Mononuclear cell (primary cell): ENCODE data around the gene FBXO2. TPM values are rescaled to one million over a fixed set of nuclear protein-coding genes. Genes with fewer than 3 reads are reported as not detected.

Experiments
- H3K27me3 ChIP-seq: 2 replicates; pipeline ENCODE4 v1.6.0; 2011; ENCODE audit warnings: low read length, control low read depth; ENCODE audit not compliant: insufficient read depth
- H3K4me1 ChIP-seq: 2 replicates; pipeline ENCODE4 v1.5.1; 2011; ENCODE audit warnings: mild to moderate bottlenecking, low read length, control low read depth; ENCODE audit not compliant: insufficient read depth
- H3K4me3 ChIP-seq: 2 replicates; pipeline ENCODE4 v1.5.1; 2011; ENCODE audit warnings: mild to moderate bottlenecking, low read length, moderate library complexity
- H3K9me3 ChIP-seq: 2 replicates; pipeline ENCODE4 v1.5.1; 2011; ENCODE audit warnings: low read depth, mild to moderate bottlenecking, control low read depth, low read length
- total RNA-seq: library from RNA; depleted of rRNA; stranded (reverse); fragments of >200 nt; gene quantifications from one replicate; pipeline ENCODE4 v1.2.3, GENCODE V29; 2012

FBXO2 gene
- total RNA-seq, 1 donor, result 2.6 TPM

DNA sequence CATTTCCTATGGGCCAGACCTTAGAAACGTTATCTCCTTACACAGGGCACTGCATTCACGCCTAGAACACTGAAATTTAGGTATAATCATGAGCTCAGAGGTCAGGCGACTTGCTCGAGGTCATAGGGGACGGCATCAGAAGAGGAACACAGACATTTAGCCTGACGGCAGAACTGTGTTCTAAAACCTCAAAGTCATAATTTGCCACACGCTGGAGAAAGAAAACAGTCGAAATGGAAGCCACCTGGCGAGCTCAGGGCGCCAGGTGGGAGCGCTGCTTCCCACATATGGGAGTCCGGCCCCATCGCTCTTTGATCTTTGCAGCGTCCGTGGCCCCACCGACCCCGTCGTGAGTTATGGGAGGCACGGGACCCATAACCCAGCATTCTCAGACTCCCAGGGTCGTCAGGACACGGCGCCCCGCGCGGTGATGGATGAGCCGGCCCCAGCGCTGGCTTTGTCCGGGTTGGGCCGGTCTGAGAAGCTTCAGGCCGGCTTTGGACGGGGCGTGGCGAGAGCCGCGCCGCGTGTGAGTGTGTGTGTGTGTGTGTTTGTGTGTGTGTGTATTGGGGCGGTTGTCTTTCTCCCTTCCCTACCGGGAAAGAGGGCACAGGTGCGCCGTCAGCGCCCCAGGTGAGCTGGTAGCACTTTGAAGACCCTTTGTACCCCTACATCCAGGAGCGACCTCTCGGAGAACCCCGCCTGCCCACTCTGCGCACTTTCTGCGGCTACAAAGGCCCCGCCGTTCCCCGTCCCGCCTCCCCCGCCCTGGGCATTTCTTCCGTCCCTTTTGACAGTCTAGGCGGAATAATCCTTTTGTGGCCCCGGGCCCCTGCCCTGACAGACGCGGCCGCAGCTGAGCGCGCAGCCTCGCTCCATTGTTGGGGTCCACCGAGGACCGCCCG is 36.4 kb upstream of the FBXO2 start:
- Histone ChIP-seq H3K27me3 (peaks cover 40% of the 10 kb centered on the region), H3K4me1 (peaks cover 31% of the 10 kb centered on the region), H3K4me3 (no peak overlapping the region), H3K9me3 (no peaks in the 10 kb centered on the region)

GRCh38 chr1:11688506-11688905 is 34.3 kb upstream of the FBXO2 start:
- Histone ChIP-seq H3K4me1 (peaks cover 28% of the 10 kb centered on the region), H3K27me3 (peaks cover 34% of the 10 kb centered on the region), H3K9me3 (no peaks in the 10 kb centered on the region), H3K4me3 (no peak overlapping the region)

GRCh38 chr1:11685210-11685752 is 31.1 kb upstream of the FBXO2 start:
- no peaks in the 10 kb centered on the region for H3K9me3 ChIP-seq
- H3K27me3 ChIP-seq, result peaks cover 11% of the 10 kb centered on the region
- peaks cover 10% of the 10 kb centered on the region for H3K4me1 ChIP-seq

GRCh38 chr1:11684070-11684469 is 29.8 kb upstream of the FBXO2 start:
- Histone ChIP-seq H3K27me3 (peaks cover 5% of the 10 kb centered on the region), H3K9me3 (no peaks in the 10 kb centered on the region), H3K4me1 (peaks cover 20% of the 10 kb centered on the region), H3K4me3 (no peak overlapping the region)

More at GRCh38 chr1:11685210-11685752, 31.1 kb upstream of the FBXO2 start:
- no peak overlapping the region for H3K4me3 ChIP-seq

GRCh38 chr1:11682799-11683198 is 28.6 kb upstream of the FBXO2 start:
- no peaks in the 10 kb centered on the region for H3K27me3 ChIP-seq
- no peaks in the 10 kb centered on the region for H3K9me3 ChIP-seq
- H3K4me3 ChIP-seq, result no peak overlapping the region
- peaks cover 21% of the 10 kb centered on the region for H3K4me1 ChIP-seq

DNA sequence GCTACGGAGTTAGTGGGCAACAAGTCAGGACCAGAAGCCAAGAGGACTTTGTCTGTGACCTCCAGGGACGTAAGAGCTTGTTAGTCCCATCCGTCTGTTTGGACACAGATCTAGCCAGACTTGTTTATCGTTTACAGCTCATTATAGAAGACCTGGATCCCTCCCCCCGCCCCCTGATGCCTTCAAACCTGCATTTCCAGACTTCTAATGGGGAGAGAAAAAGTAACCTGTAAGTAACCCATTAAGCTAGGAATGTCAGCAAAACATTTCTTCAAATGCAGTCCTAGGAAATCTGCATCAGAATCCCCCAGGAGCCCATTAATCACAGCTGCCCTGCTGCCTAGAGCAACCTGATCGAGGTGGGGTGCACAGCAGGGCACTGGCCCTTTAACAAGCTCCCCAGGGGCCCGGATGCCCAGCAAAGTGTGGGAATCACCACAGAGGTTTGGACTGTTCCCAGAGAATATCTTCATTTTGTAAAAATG is 28.1 kb upstream of the FBXO2 start:
- no peaks in the 10 kb centered on the region for H3K27me3 ChIP-seq

GRCh38 chr1:11681071-11681771 is 27.0 kb upstream of the FBXO2 start, which contains the start of gene MAD2L2:
TSS of gene MAD2L2 (minus strand) at chr1:11681148. CDS start at chr1:11680601, 547 bp downstream.
- no peaks in the 10 kb centered on the region for H3K27me3 ChIP-seq
- H3K4me1 ChIP-seq, result peaks cover 21% of the 10 kb centered on the region
- H3K4me3 ChIP-seq, result peak within 1 kb of the TSS; percentile 76
- H3K9me3 ChIP-seq, result no peaks in the 10 kb centered on the region

More for the DNA sequence above, 28.1 kb upstream of the FBXO2 start:
- Histone ChIP-seq H3K4me3 (no peak overlapping the region), H3K4me1 (peaks cover 21% of the 10 kb centered on the region), H3K9me3 (no peaks in the 10 kb centered on the region)

GRCh38 chr1:11680270-11681070 is 26.2 kb upstream of the FBXO2 start:
- peaks cover 21% of the 10 kb centered on the region for H3K4me1 ChIP-seq
- peak overlapping the region; percentile 76 for H3K4me3 ChIP-seq
- no peaks in the 10 kb centered on the region for H3K27me3 ChIP-seq
- H3K9me3 ChIP-seq, result no peaks in the 10 kb centered on the region

DNA sequence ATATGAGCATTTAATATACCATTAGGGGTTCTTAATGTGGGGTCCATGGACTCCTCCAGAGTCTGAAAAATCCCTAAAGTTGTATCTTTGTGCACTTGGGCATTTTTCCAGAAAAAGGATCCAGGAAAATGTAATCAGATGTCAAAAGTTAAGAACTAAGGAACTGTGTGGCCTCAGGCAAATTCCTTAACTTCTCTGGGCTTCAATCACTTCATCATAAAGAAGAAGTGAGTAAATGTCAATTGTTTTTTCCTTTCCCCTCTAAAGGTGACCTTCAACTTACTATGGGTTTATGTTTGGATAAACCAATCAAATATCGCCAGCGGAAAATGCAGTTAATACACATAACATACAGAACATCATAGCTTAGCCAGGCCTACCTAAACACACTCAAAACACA is 24.2 kb upstream of the FBXO2 start:
- Histone ChIP-seq H3K4me1 (peaks cover 21% of the 10 kb centered on the region), H3K4me3 (no peak overlapping the region), H3K9me3 (no peaks in the 10 kb centered on the region), H3K27me3 (no peaks in the 10 kb centered on the region)

DNA sequence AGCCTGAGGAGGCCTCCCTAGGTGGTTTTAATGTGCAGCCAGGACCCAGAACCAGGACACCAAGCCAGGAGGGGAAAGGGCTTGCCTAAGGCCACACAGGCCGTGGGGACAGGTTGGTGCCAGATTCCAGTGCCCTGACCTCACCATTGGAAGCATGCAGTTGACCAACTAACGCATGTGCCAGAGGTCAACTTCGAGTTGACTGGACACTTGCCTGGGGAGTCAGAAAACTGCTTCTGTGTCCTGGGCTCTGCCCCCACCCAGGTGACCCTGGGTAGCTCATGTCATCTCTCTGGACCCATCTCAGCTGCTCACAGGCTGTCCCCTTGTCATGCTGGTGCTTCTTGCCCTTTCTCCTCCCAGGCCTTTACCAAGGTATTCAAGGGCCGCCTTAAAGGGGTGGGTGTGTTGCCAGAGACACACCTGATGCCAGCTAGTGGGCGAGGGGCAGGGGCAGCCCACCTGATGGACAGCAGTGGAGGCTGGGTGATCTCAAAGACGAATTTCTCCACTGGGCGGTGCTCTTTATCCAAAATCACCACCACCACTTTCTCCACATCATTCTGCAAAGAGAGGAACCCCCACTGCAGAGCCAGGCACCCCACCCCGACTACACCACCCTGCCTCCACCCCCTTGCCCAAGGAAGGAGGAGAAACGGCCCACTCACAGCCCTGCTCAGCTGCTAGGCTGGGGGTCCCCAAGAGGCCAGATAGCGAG is 22.3 kb upstream of the FBXO2 start:
- H3K9me3 ChIP-seq, result no peaks in the 10 kb centered on the region
- peaks cover 17% of the 10 kb centered on the region for H3K4me1 ChIP-seq
- no peaks in the 10 kb centered on the region for H3K27me3 ChIP-seq
- no peak overlapping the region for H3K4me3 ChIP-seq

DNA sequence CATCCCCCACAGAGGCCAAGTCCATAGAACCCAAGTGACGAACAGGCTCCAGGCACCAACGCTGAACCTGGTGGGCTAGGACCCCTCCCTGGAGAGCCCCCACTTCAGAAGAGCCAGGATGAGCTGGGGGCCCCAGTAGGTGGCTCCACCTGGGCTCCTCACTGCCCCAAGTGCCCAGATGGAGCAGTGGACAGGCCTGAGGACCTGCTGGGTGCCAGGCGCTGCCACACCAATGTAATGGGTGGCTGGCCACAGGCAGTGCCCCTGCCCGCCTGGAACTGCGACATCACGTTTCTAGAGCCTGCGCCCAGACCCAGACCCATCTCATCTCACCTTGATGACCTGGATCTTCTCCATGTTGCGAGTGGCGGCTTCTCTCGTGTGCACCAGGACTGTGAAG is 21.1 kb upstream of the FBXO2 start:
- Histone ChIP-seq H3K4me3 (no peak overlapping the region), H3K4me1 (peaks cover 21% of the 10 kb centered on the region), H3K9me3 (no peaks in the 10 kb centered on the region), H3K27me3 (no peaks in the 10 kb centered on the region)

DNA sequence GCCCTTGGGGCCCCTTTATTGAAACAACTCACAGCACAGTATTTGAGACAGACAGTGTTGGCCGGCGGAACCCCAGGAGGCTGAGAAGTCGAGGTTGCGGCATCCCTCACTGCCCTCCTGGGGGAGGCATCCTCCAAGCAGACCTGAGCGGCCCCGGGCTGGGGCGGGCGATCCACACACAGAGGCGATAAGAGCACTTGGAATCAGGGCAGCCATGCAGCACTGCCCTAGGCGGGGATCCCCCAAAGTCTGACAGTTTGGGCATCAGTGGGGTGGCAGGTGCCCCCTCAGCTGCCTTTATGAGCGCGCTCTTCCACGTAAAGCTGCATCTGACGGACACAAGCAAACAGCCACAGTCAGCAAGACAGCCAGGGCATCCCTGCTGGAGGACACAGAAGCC is 20.3 kb upstream of the FBXO2 start:
- no peaks in the 10 kb centered on the region for H3K27me3 ChIP-seq
- peaks cover 16% of the 10 kb centered on the region for H3K4me1 ChIP-seq
- H3K4me3 ChIP-seq, result no peak overlapping the region
- H3K9me3 ChIP-seq, result no peaks in the 10 kb centered on the region

- Histone ChIP-seq H3K9me3 (no peaks in the 10 kb centered on the region), H3K4me1 (peaks cover 11% of the 10 kb centered on the region), H3K4me3 (no peak overlapping the region), H3K27me3 (no peaks in the 10 kb centered on the region)
Observed at GRCh38 chr1:11673089-11673769, 19.0 kb upstream of the FBXO2 start.
